SU-DHL-6 (cell line): ENCODE results near the gene TCF4.

Experiments used
- H2AFZ ChIP-seq: fragments of 200-600 bp; sonication (generic); 2 replicates; pipeline ENCODE4 v1.6.1; 2014; ENCODE audit warnings: low read depth, mild to moderate bottlenecking, moderate library complexity, mixed read lengths, antibody characterized with exemption, low read length; ENCODE audit not compliant: severe bottlenecking
- H3F3A ChIP-seq: fragments of 200-600 bp; shearing (Covaris generic); 2 replicates; pipeline ENCODE4 v1.6.0; 2016; ENCODE audit warnings: antibody characterized with exemption, mild to moderate bottlenecking; ENCODE audit not compliant: insufficient read depth
- H3K27ac ChIP-seq: fragments of 200-600 bp; sonication (generic); 2 replicates; pipeline ENCODE4 v1.5.1; 2016; ENCODE audit warnings: low read depth, mild to moderate bottlenecking, low read length, moderate library complexity, mixed read lengths
- H3K27me3 ChIP-seq: fragments of 200-600 bp; sonication (generic), shearing (Covaris generic); 2 replicates; pipeline ENCODE4 v1.6.0; 2014; ENCODE audit warnings: mild to moderate bottlenecking, low read length
- H3K36me3 ChIP-seq: fragments of 200-600 bp; sonication (generic); 2 replicates; pipeline ENCODE4 v1.6.1; 2014; ENCODE audit warnings: mild to moderate bottlenecking, low read length, mixed read lengths
- H3K4me2 ChIP-seq: fragments of 300-600, 200-600 bp; shearing (Covaris generic), sonication (generic); 2 replicates; pipeline ENCODE4 v1.6.0; 2014; ENCODE audit warnings: low read length, low read depth, mild to moderate bottlenecking; ENCODE audit not compliant: poor library complexity, severe bottlenecking
- H3K4me3 ChIP-seq: fragments of 200-600 bp; sonication (generic); 2 replicates; pipeline ENCODE4 v1.5.1; 2014; ENCODE audit warnings: antibody characterized with exemption, low read length, mild to moderate bottlenecking, mixed read lengths; ENCODE audit not compliant: insufficient read depth, poor library complexity, severe bottlenecking
- H3K79me2 ChIP-seq: fragments of 200-600 bp; sonication (generic); 2 replicates; pipeline ENCODE4 v1.6.1; 2014; ENCODE audit warnings: mild to moderate bottlenecking, low read length, moderate library complexity; ENCODE audit not compliant: insufficient read depth
- H3K9ac ChIP-seq: fragments of 200-600 bp; sonication (generic); 2 replicates; pipeline ENCODE4 v1.7.0; 2014; ENCODE audit warnings: mild to moderate bottlenecking, low read length
- H3K9me2 ChIP-seq: fragments of 200-600 bp; sonication (generic); replicated peaks from 2 replicates; pipeline ENCODE4 v1.6.1; 2014; ENCODE audit warnings: low read length; ENCODE audit not compliant: insufficient read depth
- H3K9me3 ChIP-seq: fragments of 200-600 bp; sonication (generic); 2 replicates; pipeline ENCODE4 v1.6.1; 2014; ENCODE audit warnings: low read length, mixed read lengths; ENCODE audit not compliant: insufficient read depth
- H4K20me1 ChIP-seq: fragments of 200-600 bp; sonication (generic); 2 replicates; pipeline ENCODE4 v1.6.1; 2014; ENCODE audit warnings: low read depth, mild to moderate bottlenecking, antibody characterized with exemption, low read length, moderate library complexity, mixed read lengths
- EZH2phosphoT487 ChIP-seq: fragments of 200-600 bp; sonication (generic), shearing (Covaris generic); conservative IDR thresholded peaks from 2 replicates; pipeline ENCODE4 v1.6.1; 2018; ENCODE audit warnings: mild to moderate bottlenecking, antibody characterized with exemption, low read length, moderate library complexity, mixed read lengths
- TF ChIP-seq, protein P1 (sequence below): fragments of 200-600 bp; sonication (generic); IDR thresholded peaks from one replicate; pipeline ENCODE4 v1.5.1; 2017; ENCODE audit warnings: antibody characterized with exemption, mild to moderate bottlenecking, low read length, moderate library complexity; ENCODE audit not compliant: insufficient read depth, poor library complexity, severe bottlenecking

Gene TCF4

GRCh38 chr18:55239740-55240139 lies 348.3 kb downstream of the TCF4 start:
- Histone ChIP-seq H3K9me3 (no peaks in the 10 kb centered on the region), H2AFZ (no peak overlapping the region), H3F3A (no peaks in the 10 kb centered on the region), H3K9ac (no peak overlapping the region), H3K9me2 (no peaks in the 10 kb centered on the region), H3K4me2 (no peak overlapping the region), H3K36me3 (no peaks in the 10 kb centered on the region), H3K27ac (no peak overlapping the region), H3K27me3 (0 out of 2 replicates have a peak, but pooled peaks cover 3% of the 10 kb centered on the region), H3K4me3 (no peak overlapping the region), H4K20me1 (no peaks in the 10 kb centered on the region), H3K79me2 (no peaks in the 10 kb centered on the region)
- TF ChIP-seq EZH2phosphoT487: no peak
- TF ChIP-seq, protein P1, sequence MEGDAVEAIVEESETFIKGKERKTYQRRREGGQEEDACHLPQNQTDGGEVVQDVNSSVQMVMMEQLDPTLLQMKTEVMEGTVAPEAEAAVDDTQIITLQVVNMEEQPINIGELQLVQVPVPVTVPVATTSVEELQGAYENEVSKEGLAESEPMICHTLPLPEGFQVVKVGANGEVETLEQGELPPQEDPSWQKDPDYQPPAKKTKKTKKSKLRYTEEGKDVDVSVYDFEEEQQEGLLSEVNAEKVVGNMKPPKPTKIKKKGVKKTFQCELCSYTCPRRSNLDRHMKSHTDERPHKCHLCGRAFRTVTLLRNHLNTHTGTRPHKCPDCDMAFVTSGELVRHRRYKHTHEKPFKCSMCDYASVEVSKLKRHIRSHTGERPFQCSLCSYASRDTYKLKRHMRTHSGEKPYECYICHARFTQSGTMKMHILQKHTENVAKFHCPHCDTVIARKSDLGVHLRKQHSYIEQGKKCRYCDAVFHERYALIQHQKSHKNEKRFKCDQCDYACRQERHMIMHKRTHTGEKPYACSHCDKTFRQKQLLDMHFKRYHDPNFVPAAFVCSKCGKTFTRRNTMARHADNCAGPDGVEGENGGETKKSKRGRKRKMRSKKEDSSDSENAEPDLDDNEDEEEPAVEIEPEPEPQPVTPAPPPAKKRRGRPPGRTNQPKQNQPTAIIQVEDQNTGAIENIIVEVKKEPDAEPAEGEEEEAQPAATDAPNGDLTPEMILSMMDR: no peak

GRCh38 chr18:55237660-55238059 lies 350.3 kb downstream of the TCF4 start:
- H3K79me2 ChIP-seq: no peaks in the 10 kb centered on the region
- no peak overlapping the region for H3K4me3 ChIP-seq
- TF ChIP-seq, protein P1: no peak
- no peak for TF ChIP-seq EZH2phosphoT487
- H3K27ac ChIP-seq: no peak overlapping the region
- no peaks in the 10 kb centered on the region for H3K27me3 ChIP-seq
- no peak overlapping the region for H3K9ac ChIP-seq
- no peaks in the 10 kb centered on the region for H3F3A ChIP-seq
- H3K36me3 ChIP-seq: no peaks in the 10 kb centered on the region
- no peak overlapping the region for H3K4me2 ChIP-seq
- H4K20me1 ChIP-seq: no peaks in the 10 kb centered on the region
- no peaks in the 10 kb centered on the region for H3K9me3 ChIP-seq
- H3K9me2 ChIP-seq: no peaks in the 10 kb centered on the region
- no peak overlapping the region for H2AFZ ChIP-seq

GRCh38 chr18:55236150-55236931 lies 351.7 kb downstream of the TCF4 start:
- H3K79me2 ChIP-seq: no peaks in the 10 kb centered on the region
- H3K36me3 ChIP-seq: no peaks in the 10 kb centered on the region
- H3K27me3 ChIP-seq: no peaks in the 10 kb centered on the region
- no peak overlapping the region for H2AFZ ChIP-seq
- TF ChIP-seq EZH2phosphoT487: no peak
- TF ChIP-seq, protein P1: no peak
- H3K9me2 ChIP-seq: no peaks in the 10 kb centered on the region
- H3K4me3 ChIP-seq: no peak overlapping the region
- H3K4me2 ChIP-seq: no peak overlapping the region
- H3K9ac ChIP-seq: no peak overlapping the region
- no peak overlapping the region for H3K27ac ChIP-seq
- no peaks in the 10 kb centered on the region for H4K20me1 ChIP-seq
- no peaks in the 10 kb centered on the region for H3F3A ChIP-seq
- H3K9me3 ChIP-seq: no peaks in the 10 kb centered on the region
